ENCODE data around the gene UNC45B. TPM values are rescaled to one million over a fixed set of nuclear protein-coding genes. Genes with fewer than 3 reads are reported as not detected.

Gene UNC45B
- total RNA-seq, 1 experiment from 2014 or later, result 0.22 TPM

GRCh38 chr17:35222452-35222851, 74.8 kb downstream of the UNC45B start:
- H3K18ac ChIP-seq (ENCODE audit: insufficient read length, low read depth, low read length), result no peak overlapping the region
- no peak overlapping the region for H3K4me3 Mint-ChIP-seq
- no peak overlapping the region for H2BK120ac ChIP-seq (ENCODE audit: low read depth, low read length, poor library complexity, severe bottlenecking)
- H2AK5ac ChIP-seq (ENCODE audit: insufficient read length, low read length), result no peak overlapping the region
- no peak overlapping the region for H3K23ac ChIP-seq (ENCODE audit: insufficient read length, low read depth, low read length)
- H3K4ac ChIP-seq (ENCODE audit: low read depth, low read length), result no peak overlapping the region
- H3K27me3 ChIP-seq (ENCODE audit: insufficient read depth, low read length), result no peaks in the 10 kb centered on the region
- no CpG with 5 or more reads among the region's 2 CpGs for WGBS (ENCODE audit: extremely low coverage, insufficient read length, low lambda C conversion rate)
- H4K5ac ChIP-seq (ENCODE audit: insufficient read length, low read depth, low read length), result no peak overlapping the region
- no peak for DNase-seq
- no peak overlapping the region for H3K27ac ChIP-seq (ENCODE audit: insufficient read length, low read depth, low read length)
- H4K8ac ChIP-seq (replicated peaks; ENCODE audit: insufficient read length, low read depth, low read length), result no peak overlapping the region
- no peak overlapping the region for H2AFZ ChIP-seq (ENCODE audit: low read length)
- no peaks in the 10 kb centered on the region for H3K4me1 Mint-ChIP-seq
- no peak overlapping the region for H3K56ac ChIP-seq (ENCODE audit: insufficient read length, low read depth, low read length)
- H3K79me1 ChIP-seq (ENCODE audit: insufficient read depth, low read depth, low read length, poor library complexity, severe bottlenecking), result no peaks in the 10 kb centered on the region
- no peak overlapping the region for H2BK20ac ChIP-seq (ENCODE audit: low read depth, low read length, poor library complexity, severe bottlenecking)
- no peak overlapping the region for H3K9ac ChIP-seq (ENCODE audit: extremely low read depth, insufficient read length, low read length)
- no peaks in the 10 kb centered on the region for H4K20me1 ChIP-seq (ENCODE audit: control insufficient read depth, insufficient read depth, insufficient read length)
- H3K23me2 ChIP-seq (ENCODE audit: insufficient read length, low read depth, low read length, poor library complexity, severe bottlenecking), result no peaks in the 10 kb centered on the region
- no peaks in the 10 kb centered on the region for H3K4me1 ChIP-seq (ENCODE audit: insufficient read depth, low read length)
- no peaks in the 10 kb centered on the region for H3K36me3 Mint-ChIP-seq (ENCODE audit: insufficient read depth in 1 of 3, low read depth in 3 of 3)
- no peak for TF ChIP-seq CTCF (conservative IDR thresholded peaks at IDR 0.05)
- H3T11ph ChIP-seq (ENCODE audit: low read length), result no peak overlapping the region
- no peak overlapping the region for H2BK12ac ChIP-seq (ENCODE audit: insufficient read length, low read depth, low read length)
- H3K9me3 Mint-ChIP-seq, result peaks cover 4 to 9% of the 10 kb centered on the region in 2 experiments; a peak in 3 of 5 replicates
- peaks cover 3% of the 10 kb centered on the region; the same call in 1 of the 2 replicates for H3K27me3 Mint-ChIP-seq (ENCODE audit: low read depth)
- no peak overlapping the region for H3K4me2 ChIP-seq (ENCODE audit: insufficient read depth, insufficient read length, low read length)
- H2BK15ac ChIP-seq (ENCODE audit: low read depth, low read length), result no peak overlapping the region
- no peak overlapping the region for H4K91ac ChIP-seq (ENCODE audit: insufficient read length, low read depth, low read length)
- no peak overlapping the region for H3K27ac Mint-ChIP-seq
- H3K79me2 ChIP-seq (ENCODE audit: insufficient read depth, low read length), result no peaks in the 10 kb centered on the region
- H3K9me3 ChIP-seq (ENCODE audit: control insufficient read depth, low read depth, low read length), result no peaks in the 10 kb centered on the region
- no peak overlapping the region for H3K14ac ChIP-seq (ENCODE audit: insufficient read depth, low read length)
- H2BK5ac ChIP-seq (ENCODE audit: insufficient read length, low read length), result no peak overlapping the region

Data from H9 (cell line).